ENCODE results near the gene VWA3A.

VWA3A gene

GRCh38 chr16:22204091-22204655, 111.8 kb downstream of the VWA3A start:
- H4K5ac ChIP-seq (ENCODE audit: low read length), result no peak overlapping the region
- H2BK120ac ChIP-seq (ENCODE audit: low read depth, low read length), result no peak overlapping the region
- H3K18ac ChIP-seq (ENCODE audit: low read length), result no peak overlapping the region
- no peak overlapping the region for H3K27ac ChIP-seq (ENCODE audit: low read depth, low read length)
- no peaks in the 10 kb centered on the region for H3K27me3 ChIP-seq (ENCODE audit: insufficient read depth, low read length, poor library complexity)
- H4K8ac ChIP-seq (ENCODE audit: low read depth, low read length), result no peak overlapping the region
- H2BK15ac ChIP-seq (replicated peaks; ENCODE audit: low read depth), result no peak overlapping the region
- no peak overlapping the region for H3K4me3 ChIP-seq (ENCODE audit: low read length)
- H3K56ac ChIP-seq (ENCODE audit: low read length), result no peak overlapping the region
- H3K4me2 ChIP-seq (ENCODE audit: low read length), result no peak overlapping the region
- H3K9ac ChIP-seq (ENCODE audit: low read length), result no peak overlapping the region
- H3K79me2 ChIP-seq (ENCODE audit: control insufficient read depth, insufficient read depth, low read length), result no peaks in the 10 kb centered on the region
- H3K36me3 ChIP-seq (ENCODE audit: control insufficient read depth, insufficient read depth, low read length), result no peaks in the 10 kb centered on the region
- WGBS (ENCODE audit: extremely low coverage, insufficient coverage, low lambda C conversion rate), result no CpG with 5 or more reads among the region's 2 CpGs
- no peak overlapping the region for H3K4ac ChIP-seq (ENCODE audit: low read depth, low read length)
- H2AK5ac ChIP-seq (ENCODE audit: low read length), result no peak overlapping the region
- peaks cover 5% of the 10 kb centered on the region for H3K79me1 ChIP-seq (ENCODE audit: low read length)
- H3K4me1 ChIP-seq (ENCODE audit: control insufficient read depth, low read depth, low read length), result no peaks in the 10 kb centered on the region
- H3K23ac ChIP-seq (ENCODE audit: low read length), result no peak overlapping the region
- no peak for DNase-seq
- H2BK5ac ChIP-seq (ENCODE audit: low read length), result no peak overlapping the region

- no peak overlapping the region for H3K18ac ChIP-seq (ENCODE audit: low read length)
- H2BK5ac ChIP-seq (ENCODE audit: low read length), result no peak overlapping the region
- H3K56ac ChIP-seq (ENCODE audit: low read length), result peak overlapping the region; percentile 75
- peak overlapping the region; percentile 15 for H3K4me2 ChIP-seq (ENCODE audit: low read length)
- no peaks in the 10 kb centered on the region for H3K4me1 ChIP-seq (ENCODE audit: control insufficient read depth, low read depth, low read length)
- H2BK15ac ChIP-seq (replicated peaks; ENCODE audit: low read depth), result no peak overlapping the region
- no peak overlapping the region for H4K8ac ChIP-seq (ENCODE audit: low read depth, low read length)
- H2BK120ac ChIP-seq (ENCODE audit: low read depth, low read length), result no peak overlapping the region
- no peak overlapping the region for H4K5ac ChIP-seq (ENCODE audit: low read length)
- no peak overlapping the region for H3K27ac ChIP-seq (ENCODE audit: low read depth, low read length)
- no peak overlapping the region for H2AK5ac ChIP-seq (ENCODE audit: low read length)
- H3K36me3 ChIP-seq (ENCODE audit: control insufficient read depth, insufficient read depth, low read length), result no peaks in the 10 kb centered on the region
- peak overlapping the region; percentile 38 for H3K9ac ChIP-seq (ENCODE audit: low read length)
- H3K79me2 ChIP-seq (ENCODE audit: control insufficient read depth, insufficient read depth, low read length), result no peaks in the 10 kb centered on the region
- DNase-seq, result no peak
- peaks cover 5% of the 10 kb centered on the region for H3K79me1 ChIP-seq (ENCODE audit: low read length)
- no peak overlapping the region for H3K4me3 ChIP-seq (ENCODE audit: low read length)
- H3K4ac ChIP-seq (ENCODE audit: low read depth, low read length), result no peak overlapping the region
- no peak overlapping the region for H3K23ac ChIP-seq (ENCODE audit: low read length)
- H3K27me3 ChIP-seq (ENCODE audit: insufficient read depth, low read length, poor library complexity), result no peaks in the 10 kb centered on the region
- no CpG with 5 or more reads among the region's 11 CpGs for WGBS (ENCODE audit: extremely low coverage, insufficient coverage, low lambda C conversion rate)
These were observed 113.3 kb downstream of the VWA3A start for GRCh38 chr16:22205577-22206012.

- Histone ChIP-seq H3K4me1 (ENCODE audit: control insufficient read depth, low read depth, low read length) (no peaks in the 10 kb centered on the region), H3K56ac (ENCODE audit: low read length) (peak within 1 kb of the TSS; percentile 98), H3K79me2 (ENCODE audit: control insufficient read depth, insufficient read depth, low read length) (no peaks in the 10 kb centered on the region), H3K27me3 (ENCODE audit: insufficient read depth, low read length, poor library complexity) (no peaks in the 10 kb centered on the region), H3K18ac (ENCODE audit: low read length) (no peak within 1 kb of the TSS), H2BK120ac (ENCODE audit: low read depth, low read length) (no peak within 1 kb of the TSS), H3K79me1 (ENCODE audit: low read length) (peaks cover 7% of the 10 kb centered on the region), H3K27ac (ENCODE audit: low read depth, low read length) (no peak within 1 kb of the TSS), H2BK15ac (replicated peaks; ENCODE audit: low read depth) (no peak within 1 kb of the TSS), H3K23ac (ENCODE audit: low read length) (peak within 1 kb of the TSS; percentile 66), H3K9ac (ENCODE audit: low read length) (peak within 1 kb of the TSS; percentile 90), H3K36me3 (ENCODE audit: control insufficient read depth, insufficient read depth, low read length) (no peaks in the 10 kb centered on the region), H3K4me2 (ENCODE audit: low read length) (peak within 1 kb of the TSS; percentile 96), H3K4ac (ENCODE audit: low read depth, low read length) (no peak within 1 kb of the TSS), H3K4me3 (ENCODE audit: low read length) (peak within 1 kb of the TSS; percentile 79), H2BK5ac (ENCODE audit: low read length) (no peak within 1 kb of the TSS), H4K8ac (ENCODE audit: low read depth, low read length) (no peak within 1 kb of the TSS), H2AK5ac (ENCODE audit: low read length) (no peak within 1 kb of the TSS), H4K5ac (ENCODE audit: low read length) (no peak within 1 kb of the TSS)
- WGBS (ENCODE audit: extremely low coverage, insufficient coverage, low lambda C conversion rate), result no CpG with 5 or more reads among the region's 74 CpGs
- DNase-seq, result peak; percentile 97
These were observed 113.9 kb downstream of the VWA3A start, which contains the start of gene EEF2K for GRCh38 chr16:22206013-22206841. Gene EEF2K, plus strand, starts transcription at chr16:22206278. Its CDS starts 19,452 bp downstream, at chr16:22225730.

All from mesendoderm (in vitro differentiated cells).